Ectodermal cell (in vitro differentiated cells): Measurements from ENCODE around the gene ZCCHC14.
"Not testable (repeated sequence)": the region's sequence is repeated elsewhere in the genome, so short reads cannot be mapped to it uniquely, and the experiment has no call there.

Source experiments
- H3K27ac ChIP-seq: 2 replicates; pipeline ENCODE4 v1.7.0; 2013; ENCODE audit warnings: mild to moderate bottlenecking, low read depth, low read length; ENCODE audit not compliant: insufficient read depth, poor library complexity, severe bottlenecking
- H3K27me3 ChIP-seq: 2 replicates; pipeline ENCODE4 v1.7.0; 2013; ENCODE audit warnings: mild to moderate bottlenecking, low read length; ENCODE audit not compliant: insufficient read depth, control insufficient read depth, poor library complexity, severe bottlenecking
- H3K36me3 ChIP-seq: one replicate; pipeline ENCODE4 v1.7.0; 2013; ENCODE audit warnings: low read length; ENCODE audit not compliant: control insufficient read depth, insufficient read depth
- H3K4me1 ChIP-seq: one replicate; pipeline ENCODE4 v1.7.0; 2013; ENCODE audit warnings: low read length; ENCODE audit not compliant: control insufficient read depth, insufficient read depth
- H3K4me3 ChIP-seq: 2 replicates; pipeline ENCODE4 v1.7.0; 2013; ENCODE audit warnings: low read depth, low read length, control low read depth; ENCODE audit not compliant: insufficient read depth
- H3K9me3 ChIP-seq: 2 replicates; pipeline ENCODE4 v1.7.0; 2013; ENCODE audit warnings: mild to moderate bottlenecking, low read length, moderate library complexity; ENCODE audit not compliant: control insufficient read depth
- WGBS, 2 experiments: methylation state at CpG; one replicate each; pipeline ENCODE4 v1.1.7; 2013; ENCODE audit warnings: missing lambda C conversion rate in 2 of 2; 5-methylcytosine and 5-hydroxymethylcytosine counted together

ZCCHC14 gene

DNA sequence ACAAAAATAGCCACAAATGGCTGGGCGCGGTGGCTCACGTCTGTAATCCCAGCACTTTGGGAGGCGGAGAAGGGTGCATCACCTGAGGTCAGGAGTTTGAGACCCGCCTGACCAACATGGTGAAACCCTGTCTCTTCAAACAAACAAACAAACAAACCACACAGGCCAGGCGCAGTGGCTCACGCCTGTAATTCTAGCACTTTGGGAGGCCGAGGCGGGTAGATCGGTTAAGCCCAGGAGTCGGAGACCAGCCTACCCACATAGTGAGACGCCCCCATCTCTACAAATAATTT lies 108.0 kb downstream of the ZCCHC14 start:
- H3K36me3 ChIP-seq, H3K9me3 ChIP-seq, H3K27me3 ChIP-seq: not testable (repeated sequence)
- WGBS, 2 experiments = 83 to 86% methylated on average over 12 of the region's 12 CpGs
- Histone ChIP-seq H3K4me3 (peak overlapping the region; percentile 70), H3K27ac (peak overlapping the region; percentile 88), H3K4me1 (peaks cover 19% of the 10 kb centered on the region)

DNA sequence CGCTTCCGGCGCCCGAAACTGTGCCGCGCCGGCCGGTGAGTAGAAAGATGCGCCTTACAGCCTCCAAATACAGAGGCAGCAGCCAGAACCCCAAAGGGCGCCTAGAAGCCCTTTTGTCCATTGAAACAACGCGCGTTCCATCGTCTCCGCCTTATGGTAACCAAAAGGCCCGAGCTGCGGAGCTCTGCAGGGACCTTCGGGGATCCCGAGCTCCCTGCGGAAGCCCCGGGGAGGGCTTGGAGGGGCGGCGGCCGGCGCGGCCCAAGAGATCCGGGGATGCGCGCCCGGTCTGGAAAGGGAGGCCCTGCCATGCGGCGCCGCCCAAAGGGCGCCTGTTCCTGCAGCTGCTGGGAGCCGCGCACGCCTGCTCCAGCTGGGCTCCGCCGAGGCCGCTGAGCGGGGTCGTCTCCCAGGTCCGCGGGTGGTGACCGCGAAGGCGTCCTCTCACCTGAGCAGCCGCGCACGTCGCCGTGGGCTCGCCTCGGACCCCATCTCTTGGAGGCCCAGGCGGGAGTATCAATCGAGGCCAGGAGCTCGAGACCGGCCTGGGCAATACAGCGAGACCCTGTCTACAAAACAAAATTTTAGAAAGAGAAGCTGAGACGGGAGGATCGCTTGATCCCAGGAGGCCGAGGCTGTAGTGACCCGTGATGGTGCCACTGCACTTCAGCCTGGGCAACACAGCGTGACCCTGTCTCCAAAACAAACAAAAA lies 108.5 kb downstream of the ZCCHC14 start:
- 6 to 7% methylated on average over 64 of the region's 64 CpGs for WGBS, 2 experiments
- H3K27ac ChIP-seq = peak overlapping the region; percentile 88
- peaks cover 19% of the 10 kb centered on the region for H3K4me1 ChIP-seq
- H3K36me3 ChIP-seq = no peaks in the 10 kb centered on the region
- H3K27me3 ChIP-seq = no peaks in the 10 kb centered on the region
- peak overlapping the region; percentile 70 for H3K4me3 ChIP-seq
- no peaks in the 10 kb centered on the region for H3K9me3 ChIP-seq

GRCh38 chr16:87383505-87384161 lies 109.2 kb downstream of the ZCCHC14 start, which contains the start of gene FBXO31:
Gene FBXO31, minus strand, starts transcription at chr16:87383776. Its CDS starts 32 bp downstream, at chr16:87383744.
- no peaks in the 10 kb centered on the region for H3K9me3 ChIP-seq
- peak within 1 kb of the TSS; percentile 70 for H3K4me3 ChIP-seq
- no peaks in the 10 kb centered on the region for H3K36me3 ChIP-seq
- 0% methylated on average over 92 of the region's 92 CpGs for WGBS, 2 experiments
- no peaks in the 10 kb centered on the region for H3K27me3 ChIP-seq
- peaks cover 19% of the 10 kb centered on the region for H3K4me1 ChIP-seq
- peak within 1 kb of the TSS; percentile 88 for H3K27ac ChIP-seq

DNA sequence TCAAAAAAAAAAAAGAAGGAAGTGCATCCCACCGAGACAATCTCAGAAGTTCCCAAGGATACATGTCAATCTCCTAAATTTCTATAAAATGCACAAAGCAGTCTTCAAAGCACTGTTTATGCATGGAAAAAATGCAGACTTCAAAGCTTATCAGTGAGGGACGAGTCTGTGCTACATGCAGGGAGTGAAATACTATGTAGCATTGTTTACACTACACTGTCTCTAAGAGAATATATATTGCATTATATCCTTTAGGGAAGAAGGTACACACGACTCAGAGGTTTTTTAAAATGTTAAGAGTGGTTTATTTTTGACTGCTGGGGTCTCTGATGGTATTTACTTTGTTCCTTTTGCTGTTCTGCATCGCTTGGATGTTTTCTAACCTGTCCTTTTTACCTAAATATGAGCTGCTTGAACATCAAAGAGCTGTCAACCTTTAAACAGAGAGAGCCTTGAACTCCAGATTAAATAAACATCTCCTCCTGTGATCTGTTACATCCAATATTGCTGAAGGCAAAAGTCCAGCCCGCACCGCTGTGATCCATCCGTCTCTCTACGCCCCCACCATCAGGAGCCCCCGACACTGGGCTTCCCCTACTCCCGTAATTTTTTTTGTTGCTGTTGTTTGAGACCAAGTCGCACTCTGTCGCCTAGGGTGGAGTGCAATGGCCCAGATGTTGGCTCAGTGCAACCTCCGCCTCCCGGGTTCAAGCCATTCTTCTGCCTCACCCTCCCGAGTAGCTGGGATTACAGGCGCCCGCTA lies 110.6 kb downstream of the ZCCHC14 start:
- H3K4me1 ChIP-seq = peaks cover 13% of the 10 kb centered on the region
- H3K27ac ChIP-seq = no peak overlapping the region
- peak overlapping the region; percentile 70 for H3K4me3 ChIP-seq
- no peaks in the 10 kb centered on the region for H3K36me3 ChIP-seq
- H3K27me3 ChIP-seq = no peaks in the 10 kb centered on the region
- no peaks in the 10 kb centered on the region for H3K9me3 ChIP-seq
- 65 to 68% methylated on average over 17 of the region's 17 CpGs for WGBS, 2 experiments

DNA sequence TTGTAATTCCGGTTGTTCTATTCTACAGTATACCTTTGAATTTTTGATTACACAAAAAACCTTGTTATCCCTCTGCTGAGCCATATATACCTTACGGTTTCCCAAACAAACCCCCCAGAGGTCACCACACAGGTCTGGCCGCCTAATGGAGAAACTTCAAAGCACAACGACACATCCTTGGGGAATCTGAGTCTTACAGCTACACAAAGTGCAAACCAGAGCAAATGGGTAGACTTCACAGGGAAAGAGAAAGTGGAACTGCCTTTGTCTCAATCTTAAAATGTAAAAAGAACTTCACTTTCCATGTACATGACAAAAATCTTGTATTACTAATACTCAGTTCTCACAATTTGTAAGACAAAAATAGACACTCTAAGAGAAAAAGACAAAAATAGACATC lies 111.9 kb downstream of the ZCCHC14 start:
- H3K27me3 ChIP-seq = no peaks in the 10 kb centered on the region
- 68 to 91% methylated on average over 4 of the region's 4 CpGs for WGBS, 2 experiments
- no peak overlapping the region for H3K4me3 ChIP-seq
- H3K27ac ChIP-seq = no peak overlapping the region
- peaks cover 13% of the 10 kb centered on the region for H3K4me1 ChIP-seq
- no peaks in the 10 kb centered on the region for H3K9me3 ChIP-seq
- H3K36me3 ChIP-seq = no peaks in the 10 kb centered on the region

DNA sequence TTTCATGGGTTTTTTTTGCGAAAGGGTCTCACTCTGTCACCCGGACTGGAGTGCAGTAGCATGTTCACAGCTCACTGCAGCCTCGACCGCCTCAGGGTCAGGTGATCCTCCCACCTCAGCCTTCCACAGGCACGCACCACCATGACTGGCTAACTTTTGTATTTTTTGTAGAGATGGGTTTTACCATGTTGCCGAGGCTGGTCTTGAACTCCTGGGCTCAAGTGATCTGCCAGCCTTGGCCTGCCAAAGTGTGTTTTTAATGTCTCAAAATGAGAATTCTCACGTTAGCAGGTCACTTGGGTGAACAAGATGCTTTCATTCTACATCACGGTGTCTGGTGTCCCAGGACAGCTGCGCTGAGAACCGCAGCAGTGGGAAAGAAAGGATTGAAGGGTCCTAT lies 112.4 kb downstream of the ZCCHC14 start:
- 93 to 94% methylated on average over 10 of the region's 10 CpGs for WGBS, 2 experiments
- Histone ChIP-seq H3K4me3 (no peak overlapping the region), H3K9me3 (no peaks in the 10 kb centered on the region)

GRCh38 chr16:87379312-87379752 lies 113.5 kb downstream of the ZCCHC14 start:
- not testable (repeated sequence) for H3K27ac ChIP-seq, H3K36me3 ChIP-seq, H3K27me3 ChIP-seq, H3K9me3 ChIP-seq, H3K4me3 ChIP-seq
- H3K4me1 ChIP-seq = peaks cover 13% of the 10 kb centered on the region
- WGBS, 2 experiments = 95 to 98% methylated on average over 3 of the region's 3 CpGs

More for the DNA sequence above, 112.4 kb downstream of the ZCCHC14 start:
- Histone ChIP-seq H3K27me3 (no peaks in the 10 kb centered on the region), H3K27ac (no peak overlapping the region), H3K36me3 (no peaks in the 10 kb centered on the region), H3K4me1 (peaks cover 13% of the 10 kb centered on the region)

DNA sequence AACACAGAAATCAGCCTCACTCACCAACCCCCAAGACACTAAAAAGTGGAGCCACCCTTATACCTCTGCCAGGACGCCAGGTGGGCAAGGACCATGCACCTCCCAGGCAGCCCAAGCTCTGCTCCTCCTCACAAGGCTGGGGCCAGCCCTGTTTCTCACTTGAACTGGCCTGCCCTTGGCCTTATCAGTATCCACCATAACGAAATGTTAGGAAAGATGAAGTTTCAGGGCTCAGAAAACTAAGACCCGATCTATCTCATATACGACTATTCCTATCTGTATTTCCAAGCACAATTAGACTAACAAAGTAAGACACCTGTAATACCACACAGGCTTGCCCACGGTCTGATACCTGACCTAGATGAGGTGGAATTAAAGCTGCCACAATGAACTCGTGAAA lies 116.2 kb downstream of the ZCCHC14 start:
- Histone ChIP-seq H3K27ac (no peak overlapping the region), H3K27me3 (no peaks in the 10 kb centered on the region), H3K9me3 (no peaks in the 10 kb centered on the region), H3K36me3 (no peaks in the 10 kb centered on the region), H3K4me3 (no peak overlapping the region), H3K4me1 (peaks cover 1% of the 10 kb centered on the region)
- WGBS, 2 experiments = 94 to 96% methylated on average over 6 of the region's 6 CpGs

GRCh38 chr16:87375426-87376135 lies 117.2 kb downstream of the ZCCHC14 start:
- Histone ChIP-seq H3K27ac (no peak overlapping the region), H3K27me3 (no peaks in the 10 kb centered on the region), H3K4me1 (peaks cover 9% of the 10 kb centered on the region), H3K9me3 (no peaks in the 10 kb centered on the region), H3K4me3 (no peak overlapping the region), H3K36me3 (no peaks in the 10 kb centered on the region)
- WGBS, 2 experiments = 81 to 83% methylated on average over 9 of the region's 9 CpGs

- H3K27me3 ChIP-seq = no peaks in the 10 kb centered on the region
- no peaks in the 10 kb centered on the region for H3K36me3 ChIP-seq
- no peak overlapping the region for H3K27ac ChIP-seq
- no peak overlapping the region for H3K4me3 ChIP-seq
- H3K4me1 ChIP-seq = peaks cover 12% of the 10 kb centered on the region
- H3K9me3 ChIP-seq = no peaks in the 10 kb centered on the region
- WGBS, 2 experiments = 96 to 97% methylated on average over 13 of the region's 13 CpGs
Observed at GRCh38 chr16:87374313-87374712, 118.5 kb downstream of the ZCCHC14 start.
